GM18519 (cell line): ENCODE results near the gene MAPK11.

Experiments
- ATAC-seq: cut with Tn5 transposase; IDR thresholded peaks from one replicate; pipeline ENCODE4 v1.9.1; 2021; ENCODE audit warnings: mild to moderate bottlenecking, moderate library complexity; ENCODE audit not compliant: unreplicated experiment, low FRiP score

MAPK11 gene

DNA sequence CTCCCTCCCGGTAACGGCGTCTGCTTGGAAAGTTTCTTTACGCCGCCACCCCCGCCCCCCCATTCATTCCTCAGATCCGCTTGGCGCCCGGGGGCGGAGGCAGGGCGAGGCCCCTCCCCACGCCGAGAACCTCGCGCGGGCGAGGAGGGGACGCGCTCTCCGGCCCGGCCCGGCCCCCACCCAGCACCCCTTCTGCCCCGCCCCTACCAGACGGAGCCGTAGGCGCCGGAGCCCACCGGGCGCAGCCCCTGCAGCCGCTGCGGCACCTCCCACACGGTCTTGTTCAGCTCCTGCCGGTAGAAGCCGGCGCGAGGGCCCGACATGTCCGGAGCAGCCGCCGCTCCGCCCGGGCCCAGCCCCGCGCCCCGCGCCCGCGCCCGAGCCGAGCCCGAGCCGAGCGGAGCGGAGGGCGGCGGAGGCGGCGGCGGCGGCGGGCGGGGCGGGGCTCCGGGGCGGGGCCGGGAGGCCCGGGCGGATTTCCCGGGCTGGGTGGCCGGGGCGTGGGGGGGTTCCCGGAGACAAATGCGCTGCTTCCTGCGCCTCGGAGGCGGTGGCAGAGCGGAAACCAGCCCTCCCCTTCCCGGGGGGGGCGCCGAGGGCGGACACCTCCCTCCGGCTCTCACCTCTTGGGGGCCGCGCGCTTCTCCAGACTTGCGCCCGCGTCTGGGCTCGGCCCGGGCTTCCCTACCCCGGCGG, at the start of gene MAPK11:
Gene MAPK11 (minus strand): TSS at position 411 of the 696 bp plus-strand sequence. CDS start 88 bp downstream, at position 323.
- no peak for ATAC-seq

GRCh38 chr22:50319503-50319951, 49.3 kb upstream of the MAPK11 start:
- ATAC-seq, result no peak

- no peak for ATAC-seq
These were observed 48.7 kb upstream of the MAPK11 start for GRCh38 chr22:50318698-50319411.

- no peak for ATAC-seq
These were observed 48.1 kb upstream of the MAPK11 start for GRCh38 chr22:50318356-50318697.

DNA sequence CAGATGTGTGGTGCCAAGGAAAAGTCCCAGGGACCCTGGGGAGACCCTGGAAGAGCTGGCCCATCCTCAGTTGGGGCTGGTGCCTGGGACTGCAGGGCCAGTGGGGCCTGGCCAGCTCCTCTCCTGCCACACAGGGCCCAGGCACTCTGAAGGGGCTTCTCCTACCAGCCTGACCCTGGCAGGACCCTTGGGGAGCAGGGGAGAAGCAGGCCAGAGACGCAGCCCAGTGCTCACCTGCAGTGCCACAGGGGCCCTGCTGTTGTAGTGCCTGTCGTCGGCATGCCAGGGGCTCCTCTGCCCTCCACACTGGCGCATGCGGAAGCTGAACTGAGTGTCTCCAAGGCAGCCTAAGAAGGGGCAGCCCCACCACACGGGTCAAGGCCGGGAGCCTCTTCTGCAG, 47.5 kb upstream of the MAPK11 start:
- ATAC-seq, result no peak

GRCh38 chr22:50317178-50317577, 47.0 kb upstream of the MAPK11 start:
- ATAC-seq, result no peak

DNA sequence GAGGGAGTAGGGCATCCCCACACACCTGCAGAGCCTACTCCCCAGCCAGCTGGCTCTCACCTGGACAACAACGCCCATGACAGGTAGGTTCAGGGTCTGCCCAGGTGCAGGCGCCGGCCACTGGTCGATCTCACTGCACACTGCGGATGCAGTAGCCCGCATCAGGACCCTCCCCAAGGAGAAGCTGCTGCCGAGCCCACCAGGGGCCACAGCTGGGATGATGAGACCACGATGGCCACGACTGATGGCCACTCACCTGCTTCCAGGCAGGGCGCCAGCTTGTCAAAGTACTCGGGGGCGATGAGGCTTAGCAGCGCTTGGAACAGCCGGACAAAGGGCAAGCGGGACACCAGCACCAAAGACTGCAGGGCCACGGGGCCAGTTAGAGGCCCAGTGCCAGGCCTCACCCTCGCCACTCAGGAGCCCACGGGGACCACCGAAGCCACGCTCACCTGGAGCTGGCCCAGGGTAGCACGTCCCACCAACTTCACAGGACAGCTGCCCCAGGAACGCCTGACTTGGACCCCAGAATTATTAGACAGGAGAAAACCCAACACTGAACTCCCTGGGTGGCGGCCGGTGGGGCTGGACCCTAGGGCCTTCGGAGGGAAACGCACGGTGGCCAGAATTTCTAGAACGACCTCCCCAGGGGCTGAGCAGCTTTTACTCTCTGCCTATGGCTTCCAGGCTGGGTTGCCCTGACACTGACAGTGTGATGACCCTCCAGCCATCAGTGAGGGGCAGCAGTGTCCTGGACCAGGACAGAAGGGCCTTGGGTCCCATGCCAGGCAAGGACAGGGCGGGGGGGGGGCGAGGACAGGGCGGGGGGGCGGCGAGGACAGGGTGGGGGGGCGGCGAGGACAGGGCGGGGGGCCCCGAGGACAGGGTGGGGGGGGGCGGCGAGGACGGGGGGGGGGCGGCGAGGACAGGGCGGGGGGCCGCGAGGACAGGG, 46.2 kb upstream of the MAPK11 start:
- no peak for ATAC-seq

DNA sequence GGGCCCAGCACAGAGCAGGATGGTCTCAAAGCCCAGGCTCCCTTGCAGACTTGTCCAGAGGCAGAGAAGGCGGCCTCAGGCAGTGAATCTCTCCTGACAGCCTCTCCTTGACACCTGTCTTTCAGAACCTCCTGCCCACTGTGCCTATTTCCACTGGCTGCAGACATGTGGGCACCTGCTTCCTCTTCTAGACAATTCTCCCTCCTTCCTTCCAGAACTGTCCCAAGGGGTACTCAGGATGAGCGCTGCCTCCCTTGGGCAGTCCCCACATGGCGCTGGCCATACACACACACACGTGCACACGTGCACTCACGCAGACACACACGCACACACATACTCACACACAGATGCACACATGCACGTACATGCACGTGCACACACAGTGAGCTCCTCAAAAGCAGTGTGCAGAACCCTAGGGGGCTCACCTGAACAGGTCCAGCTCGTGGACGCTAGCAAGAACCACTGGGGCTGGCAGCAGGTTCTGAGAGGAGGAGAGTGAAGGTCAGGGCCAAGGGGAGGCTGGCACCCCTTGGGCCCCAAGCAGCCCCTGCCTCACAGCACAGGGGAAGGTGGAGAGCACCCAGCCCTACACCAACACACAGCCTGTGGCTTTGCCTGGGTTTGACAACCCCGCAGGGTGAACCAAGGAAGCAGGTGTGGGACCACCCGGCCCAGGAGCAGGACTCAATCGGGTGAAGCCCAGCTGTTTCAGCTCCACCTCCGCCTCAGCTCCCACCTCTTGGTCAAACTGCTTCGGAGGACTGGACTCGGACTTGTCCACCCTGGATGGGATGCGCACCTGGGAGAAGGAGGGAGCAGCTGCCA, 45.3 kb upstream of the MAPK11 start:
- ATAC-seq, result no peak

- ATAC-seq, result no peak
These were observed 44.5 kb upstream of the MAPK11 start for GRCh38 chr22:50314455-50315288.

DNA sequence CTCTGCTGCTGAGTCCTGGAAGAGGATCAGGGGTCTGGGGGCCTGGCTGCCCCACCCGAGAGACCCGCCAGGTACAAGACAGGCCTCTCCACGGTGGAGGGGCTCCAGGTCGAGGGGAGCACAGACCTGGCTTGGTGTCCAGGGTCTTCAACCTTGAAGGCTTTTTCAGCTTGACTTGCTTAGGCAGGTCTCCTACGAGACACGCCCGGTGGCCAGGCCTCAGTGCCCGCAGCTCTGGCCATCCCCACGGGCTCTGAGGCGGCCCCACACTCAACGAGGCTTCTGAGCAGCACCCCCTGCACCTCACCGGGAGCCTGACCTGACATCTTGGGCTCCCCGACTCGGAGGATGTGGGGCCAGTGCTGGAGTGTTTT, 43.9 kb upstream of the MAPK11 start:
- no peak for ATAC-seq

- ATAC-seq, result no peak
These were observed 43.4 kb upstream of the MAPK11 start for GRCh38 chr22:50313600-50313999.

DNA sequence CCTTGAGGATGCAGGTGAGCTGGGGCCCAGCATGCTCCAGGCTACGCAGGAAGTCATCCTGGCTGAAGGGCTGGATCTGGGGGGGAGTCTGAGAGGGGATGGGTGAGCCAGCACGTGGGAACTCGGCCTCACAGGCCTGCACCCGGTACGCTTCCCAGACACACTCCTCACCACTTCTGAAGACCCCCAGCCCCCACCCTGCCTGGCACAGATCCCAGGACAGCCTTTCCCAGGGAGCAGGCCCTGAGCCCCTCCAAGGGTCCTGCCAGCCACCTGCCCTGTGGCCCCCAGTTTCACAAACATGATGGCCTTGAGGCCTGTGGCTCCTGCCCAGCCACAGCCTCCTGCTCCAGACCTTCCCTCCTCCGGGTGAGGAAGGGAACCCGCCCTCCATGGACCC, 42.8 kb upstream of the MAPK11 start:
- ATAC-seq, result no peak

DNA sequence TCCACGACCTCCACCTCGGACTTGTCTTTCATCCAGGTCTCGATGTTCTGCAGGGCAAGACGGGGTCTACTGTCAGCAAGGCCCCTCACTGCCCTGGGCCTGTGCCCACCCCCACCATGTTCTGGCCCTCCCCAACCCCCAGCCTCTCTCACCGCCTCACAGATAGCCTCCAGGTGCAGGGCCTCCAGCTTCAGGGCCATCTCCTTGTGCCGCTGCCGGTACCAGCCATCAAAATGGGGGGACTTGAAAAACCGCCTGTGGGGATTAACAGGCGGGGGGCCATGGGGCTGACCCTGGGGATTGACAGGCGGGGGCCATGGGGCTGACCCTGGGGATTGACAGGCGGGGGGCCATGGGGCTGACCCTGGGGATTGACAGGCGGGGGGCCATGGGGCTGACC, 42.2 kb upstream of the MAPK11 start:
- no peak for ATAC-seq

DNA sequence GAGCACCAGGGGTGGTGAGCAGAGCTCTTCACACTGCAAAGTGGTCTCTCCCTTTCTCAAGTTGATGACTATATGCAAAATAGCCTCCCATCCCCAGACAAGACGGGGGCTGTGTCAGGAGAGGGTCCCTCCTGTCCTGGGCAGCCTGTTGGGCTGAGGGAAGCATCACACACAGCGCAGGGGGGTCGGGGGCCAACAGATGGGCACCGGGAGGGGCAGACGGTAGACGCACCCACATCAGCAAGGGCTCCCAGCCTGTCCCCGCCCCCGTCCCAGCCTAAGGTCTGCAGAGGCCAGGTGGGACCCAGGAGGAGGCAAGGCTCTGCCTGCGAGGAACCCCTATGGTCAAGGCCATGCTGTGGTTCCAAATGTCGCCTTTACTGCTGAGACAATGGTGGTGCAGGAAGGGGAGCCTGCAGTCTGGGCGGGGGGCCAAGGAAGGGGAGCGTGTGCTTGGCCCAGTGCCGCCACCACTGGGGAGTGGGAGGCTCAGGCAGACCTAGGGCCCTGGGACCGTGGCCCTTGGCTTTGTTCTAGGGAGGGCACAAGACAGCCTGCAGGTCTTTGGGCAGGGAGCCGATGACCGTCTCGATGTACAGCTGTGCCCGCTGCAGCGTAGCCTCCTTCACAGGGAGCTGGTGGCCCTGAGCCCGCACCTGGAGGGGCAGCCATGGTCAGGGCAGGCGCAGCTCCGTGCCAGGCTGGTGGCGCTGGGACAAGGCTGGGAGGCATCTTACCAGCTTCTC, 41.6 kb upstream of the MAPK11 start:
- no peak for ATAC-seq

- ATAC-seq, result no peak
These were observed 40.8 kb upstream of the MAPK11 start for GRCh38 chr22:50310949-50311444.

DNA sequence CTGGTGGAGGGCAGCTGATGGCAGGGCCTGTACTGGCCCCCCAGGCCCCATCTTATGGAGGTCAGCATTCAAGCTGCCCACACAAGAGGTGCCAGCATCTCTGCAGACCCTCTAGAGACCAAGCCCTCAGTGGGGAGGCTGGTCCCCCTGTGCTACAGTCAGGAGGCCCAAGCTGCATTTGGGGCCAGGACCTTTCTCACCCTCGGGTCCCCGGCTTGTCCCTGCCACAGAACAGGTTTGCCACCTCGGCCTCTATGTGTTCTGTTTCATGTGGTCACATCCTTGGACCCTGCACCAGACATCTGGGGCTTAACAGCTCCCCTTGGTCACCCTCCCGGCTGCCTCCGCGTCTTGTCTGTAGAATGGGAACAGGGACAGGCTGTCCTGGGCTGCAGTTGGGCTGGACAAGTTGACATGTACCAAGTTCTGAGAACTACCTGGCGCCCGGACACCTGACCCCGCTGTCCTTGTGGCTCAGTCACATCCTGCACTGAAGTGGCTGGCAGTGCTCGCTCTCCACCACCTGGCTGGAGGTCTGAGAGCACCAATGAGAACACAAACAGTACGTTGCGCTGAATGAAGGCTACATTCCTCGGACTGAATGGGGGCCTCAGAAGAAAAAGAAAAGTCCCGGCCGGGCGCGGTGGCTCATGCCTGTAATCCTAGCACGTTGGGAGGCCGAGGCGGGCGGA, 40.0 kb upstream of the MAPK11 start:
- ATAC-seq, result no peak

GRCh38 chr22:50309601-50309991, 39.4 kb upstream of the MAPK11 start:
- ATAC-seq, result no peak

GRCh38 chr22:50308986-50309600, 38.9 kb upstream of the MAPK11 start:
- no peak for ATAC-seq
